Measurements from ENCODE around the gene AGXT2.

DNA sequence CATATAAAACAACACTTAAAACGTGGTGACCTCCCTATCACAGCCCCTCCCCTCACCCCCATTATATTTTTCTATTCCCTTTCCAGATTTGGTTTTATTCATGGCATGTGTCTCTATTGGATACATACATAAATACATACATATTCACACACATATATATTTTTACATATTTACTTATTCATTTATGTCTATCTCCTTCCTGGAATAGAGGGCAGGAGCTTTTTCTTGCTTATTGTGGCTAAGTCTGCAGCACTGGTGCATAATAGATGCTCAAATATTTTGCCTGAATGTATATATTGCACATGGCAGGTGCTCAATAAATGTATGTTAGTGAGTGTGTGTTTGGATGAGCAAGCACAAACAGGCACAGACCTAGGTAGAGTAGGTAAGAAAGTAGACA lies 2.5 kb downstream of the AGXT2 start:
- TF ChIP-seq, protein P1, sequence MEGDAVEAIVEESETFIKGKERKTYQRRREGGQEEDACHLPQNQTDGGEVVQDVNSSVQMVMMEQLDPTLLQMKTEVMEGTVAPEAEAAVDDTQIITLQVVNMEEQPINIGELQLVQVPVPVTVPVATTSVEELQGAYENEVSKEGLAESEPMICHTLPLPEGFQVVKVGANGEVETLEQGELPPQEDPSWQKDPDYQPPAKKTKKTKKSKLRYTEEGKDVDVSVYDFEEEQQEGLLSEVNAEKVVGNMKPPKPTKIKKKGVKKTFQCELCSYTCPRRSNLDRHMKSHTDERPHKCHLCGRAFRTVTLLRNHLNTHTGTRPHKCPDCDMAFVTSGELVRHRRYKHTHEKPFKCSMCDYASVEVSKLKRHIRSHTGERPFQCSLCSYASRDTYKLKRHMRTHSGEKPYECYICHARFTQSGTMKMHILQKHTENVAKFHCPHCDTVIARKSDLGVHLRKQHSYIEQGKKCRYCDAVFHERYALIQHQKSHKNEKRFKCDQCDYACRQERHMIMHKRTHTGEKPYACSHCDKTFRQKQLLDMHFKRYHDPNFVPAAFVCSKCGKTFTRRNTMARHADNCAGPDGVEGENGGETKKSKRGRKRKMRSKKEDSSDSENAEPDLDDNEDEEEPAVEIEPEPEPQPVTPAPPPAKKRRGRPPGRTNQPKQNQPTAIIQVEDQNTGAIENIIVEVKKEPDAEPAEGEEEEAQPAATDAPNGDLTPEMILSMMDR (conservative IDR thresholded peaks at IDR 0.05): no peak
- no peak for TF ChIP-seq EZH2 (IDR thresholded peaks at IDR 0.05; ENCODE audit: low read depth)
